ENCODE measurements around the gene UBE3C.

- TF ChIP-seq EZH2 (IDR thresholded peaks at IDR 0.05; ENCODE audit: borderline replicate concordance, low read depth, low read length, severe bottlenecking): no peak
- TF ChIP-seq MYC (IDR thresholded peaks at IDR 0.05; ENCODE audit: low read depth, low read length): no peak
These were observed 41.7 kb upstream of the UBE3C start for GRCh38 chr7:157097056-157097329.

Data from endothelial cell of umbilical vein (primary cell).